ENCODE measurements around the gene TAF1. TPM values are rescaled to one million over a fixed set of nuclear protein-coding genes. Genes with fewer than 3 reads are reported as not detected.
"Not testable (repeated sequence)": the region's sequence is repeated elsewhere in the genome, so short reads cannot be mapped to it uniquely, and the experiment has no call there.

The TAF1 gene
- polyA plus RNA-seq (2011; rRNA removed) (16.7 and 21.5 TPM in 2 replicates), polyA minus RNA-seq (2011; rRNA and poly(A)+ RNA removed) (33.1 and 33.3 TPM in 2 replicates)

GRCh38 chrX:71365875-71366673 is at the start of gene TAF1:
Gene TAF1 (plus strand): TSS chrX:71366357. CDS start chrX:71366375, 18 bp downstream.
- Histone ChIP-seq H3K9me3 (ENCODE audit: control insufficient read depth, insufficient read depth, low read length) (no peaks in the 10 kb centered on the region), H3K27ac (ENCODE audit: low read depth, low read length) (peak within 1 kb of the TSS; percentile 84), H3K4me3 (ENCODE audit: low read depth, low read length) (peak within 1 kb of the TSS; percentile 84), H3K27me3 (ENCODE audit: control insufficient read depth, insufficient read depth, low read length) (no peaks in the 10 kb centered on the region)
- no peak for TF ChIP-seq CTCF (IDR thresholded peaks at IDR 0.05; ENCODE audit: low read depth, low read length)
- CTCF ChIA-PET: interaction anchor here (0.7 to 1.2 kb wide), 2 partner anchors 267 to 396 kb away, joined by 3 to 5 read pairs; no protein-coding TSS in a partner anchor
- POLR2A ChIA-PET: interaction anchor here (0.5 to 1.4 kb wide), 6 partner anchors 65 to 186 kb away, joined by 3 to 15 read pairs (median 5); partner anchors contain the start of genes ITGB1BP2 and NONO
- DNase-seq (ENCODE audit: low read depth, low spot score): peak; percentile 94

GRCh38 chrX:71316959-71317358 is 49.2 kb upstream of the TAF1 start:
- CTCF ChIA-PET; H3K9me3 ChIP-seq (ENCODE audit: control insufficient read depth, insufficient read depth, low read length); H3K4me3 ChIP-seq (ENCODE audit: low read depth, low read length); H3K27me3 ChIP-seq (ENCODE audit: control insufficient read depth, insufficient read depth, low read length); POLR2A ChIA-PET; DNase-seq (ENCODE audit: low read depth, low spot score): not testable (repeated sequence)
- H3K27ac ChIP-seq (ENCODE audit: low read depth, low read length): peak overlapping the region; percentile 31

- no peaks in the 10 kb centered on the region for H3K27me3 ChIP-seq (ENCODE audit: control insufficient read depth, insufficient read depth, low read length)
- no peak overlapping the region for H3K4me3 ChIP-seq (ENCODE audit: low read depth, low read length)
- POLR2A ChIA-PET: no interaction called here
- DNase-seq (ENCODE audit: low read depth, low spot score): no peak
- no peaks in the 10 kb centered on the region for H3K9me3 ChIP-seq (ENCODE audit: control insufficient read depth, insufficient read depth, low read length)
- no peak for TF ChIP-seq CTCF (IDR thresholded peaks at IDR 0.05; ENCODE audit: low read depth, low read length)
- CTCF ChIA-PET: no interaction called here
- no peak overlapping the region for H3K27ac ChIP-seq (ENCODE audit: low read depth, low read length)
Observed at GRCh38 chrX:71320126-71320525, 46.0 kb upstream of the TAF1 start.

- no peak for DNase-seq (ENCODE audit: low read depth, low spot score)
- POLR2A ChIA-PET: no interaction called here
Observed at GRCh38 chrX:71321731-71322130, 44.4 kb upstream of the TAF1 start.

GRCh38 chrX:71324452-71324851 is 41.7 kb upstream of the TAF1 start:
- H3K27ac ChIP-seq (ENCODE audit: low read depth, low read length); POLR2A ChIA-PET; DNase-seq (ENCODE audit: low read depth, low spot score); H3K27me3 ChIP-seq (ENCODE audit: control insufficient read depth, insufficient read depth, low read length); H3K4me3 ChIP-seq (ENCODE audit: low read depth, low read length); CTCF ChIA-PET; H3K9me3 ChIP-seq (ENCODE audit: control insufficient read depth, insufficient read depth, low read length): not testable (repeated sequence)

More at GRCh38 chrX:71321731-71322130, 44.4 kb upstream of the TAF1 start:
- Histone ChIP-seq H3K9me3 (ENCODE audit: control insufficient read depth, insufficient read depth, low read length) (peaks cover 5% of the 10 kb centered on the region), H3K27me3 (ENCODE audit: control insufficient read depth, insufficient read depth, low read length) (no peaks in the 10 kb centered on the region), H3K27ac (ENCODE audit: low read depth, low read length) (no peak overlapping the region), H3K4me3 (ENCODE audit: low read depth, low read length) (no peak overlapping the region)
- TF ChIP-seq CTCF (IDR thresholded peaks at IDR 0.05; ENCODE audit: low read depth, low read length): no peak
- CTCF ChIA-PET: no interaction called here

GRCh38 chrX:71326394-71326793 is 39.8 kb upstream of the TAF1 start:
- TF ChIP-seq CTCF (IDR thresholded peaks at IDR 0.05; ENCODE audit: low read depth, low read length): no peak
- ChIA-PET CTCF (no interaction called here), POLR2A (no interaction called here)
- H3K27me3 ChIP-seq (ENCODE audit: control insufficient read depth, insufficient read depth, low read length): no peaks in the 10 kb centered on the region
- H3K27ac ChIP-seq (ENCODE audit: low read depth, low read length): no peak overlapping the region
- no peak for DNase-seq (ENCODE audit: low read depth, low spot score)
- no peak overlapping the region for H3K4me3 ChIP-seq (ENCODE audit: low read depth, low read length)
- peaks cover 5% of the 10 kb centered on the region for H3K9me3 ChIP-seq (ENCODE audit: control insufficient read depth, insufficient read depth, low read length)

GRCh38 chrX:71349151-71349665 is 16.9 kb upstream of the TAF1 start:
- H3K9me3 ChIP-seq (ENCODE audit: control insufficient read depth, insufficient read depth, low read length); POLR2A ChIA-PET; H3K27ac ChIP-seq (ENCODE audit: low read depth, low read length); DNase-seq (ENCODE audit: low read depth, low spot score); H3K27me3 ChIP-seq (ENCODE audit: control insufficient read depth, insufficient read depth, low read length); H3K4me3 ChIP-seq (ENCODE audit: low read depth, low read length): not testable (repeated sequence)
- CTCF ChIA-PET: interaction anchor here (1.4 kb wide), 1 partner anchor 166 kb away, joined by 4 read pairs; no protein-coding TSS in a partner anchor

- CTCF ChIA-PET; H3K4me3 ChIP-seq (ENCODE audit: low read depth, low read length); POLR2A ChIA-PET; H3K27ac ChIP-seq (ENCODE audit: low read depth, low read length); DNase-seq (ENCODE audit: low read depth, low spot score); H3K27me3 ChIP-seq (ENCODE audit: control insufficient read depth, insufficient read depth, low read length); H3K9me3 ChIP-seq (ENCODE audit: control insufficient read depth, insufficient read depth, low read length): not testable (repeated sequence)
Observed at GRCh38 chrX:71349867-71350266, 16.3 kb upstream of the TAF1 start.
